IPS DF 6.9 (cell line): ENCODE measurements around the gene MAPKAP1.

Experiments used
- DNase-seq: peaks from one replicate; pipeline ENCODE4 v3.0.0-alpha.2; 2013; ENCODE audit warnings: low read depth, low spot score
- H3K27ac ChIP-seq: one replicate; pipeline ENCODE4 v1.5.1; 2013; ENCODE audit warnings: low read length, control low read depth
- H3K27me3 ChIP-seq: 2 replicates; pipeline ENCODE4 v1.6.1; 2013; ENCODE audit warnings: mild to moderate bottlenecking, low read length; ENCODE audit not compliant: control insufficient read depth, insufficient read depth
- H3K36me3 ChIP-seq: 2 replicates; pipeline ENCODE4 v1.6.1; 2013; ENCODE audit warnings: low read length; ENCODE audit not compliant: control insufficient read depth, insufficient read depth
- H3K4me1 ChIP-seq: 2 replicates; pipeline ENCODE4 v1.6.1; 2013; ENCODE audit warnings: low read length; ENCODE audit not compliant: control insufficient read depth, insufficient read depth
- H3K4me3 ChIP-seq: 2 replicates; pipeline ENCODE4 v1.5.1; 2013; ENCODE audit warnings: mild to moderate bottlenecking, low read length
- H3K9me3 ChIP-seq: 2 replicates; pipeline ENCODE4 v1.6.1; 2013; ENCODE audit warnings: low read length, inconsistent platforms; ENCODE audit not compliant: control insufficient read depth, insufficient read depth
- WGBS: extraction: QIAGEN DNeasy Blood & Tissue Kit; methylation state at CpG from one replicate; pipeline ENCODE4 v1.1.7; 2013; ENCODE audit warnings: mixed read lengths, missing lambda C conversion rate; ENCODE audit not compliant: insufficient read length, insufficient coverage; 5-methylcytosine and 5-hydroxymethylcytosine counted together

MAPKAP1 gene

DNA sequence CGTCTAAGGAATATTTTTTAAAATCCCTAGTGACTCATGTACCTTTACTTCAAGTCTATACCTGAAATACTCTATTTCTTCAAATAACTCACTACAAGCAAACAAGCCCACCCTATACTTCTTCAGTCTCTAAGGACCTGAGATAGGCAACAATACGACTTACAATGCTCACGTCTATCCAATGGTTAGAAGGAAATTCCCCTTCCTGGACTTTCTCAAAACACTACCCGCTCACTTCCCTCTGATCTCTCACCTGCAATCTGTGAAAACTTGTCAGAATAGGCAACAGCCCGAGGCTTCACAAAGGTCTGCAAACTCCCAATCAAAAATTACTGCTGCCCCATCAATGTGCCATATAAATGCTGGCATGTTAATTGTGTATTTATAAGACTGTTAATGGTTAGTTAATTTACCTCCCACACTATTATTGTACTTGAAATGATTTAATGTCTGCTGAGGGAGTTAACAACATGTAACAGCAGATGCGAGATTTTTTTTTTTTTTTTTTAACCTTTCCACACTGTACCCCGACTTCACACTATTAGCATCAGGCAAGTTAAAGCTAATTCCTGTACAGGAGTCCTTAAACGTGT, 27.3 kb downstream of the MAPKAP1 start:
- Histone ChIP-seq H3K9me3 (no peaks in the 10 kb centered on the region), H3K4me1 (no peaks in the 10 kb centered on the region; the same call in 1 of the 2 replicates), H3K4me3 (no peak overlapping the region), H3K36me3 (no peaks in the 10 kb centered on the region), H3K27ac (no peak overlapping the region), H3K27me3 (no peaks in the 10 kb centered on the region)
- DNase-seq = no peak
- no CpG with 5 or more reads among the region's 8 CpGs for WGBS

DNA sequence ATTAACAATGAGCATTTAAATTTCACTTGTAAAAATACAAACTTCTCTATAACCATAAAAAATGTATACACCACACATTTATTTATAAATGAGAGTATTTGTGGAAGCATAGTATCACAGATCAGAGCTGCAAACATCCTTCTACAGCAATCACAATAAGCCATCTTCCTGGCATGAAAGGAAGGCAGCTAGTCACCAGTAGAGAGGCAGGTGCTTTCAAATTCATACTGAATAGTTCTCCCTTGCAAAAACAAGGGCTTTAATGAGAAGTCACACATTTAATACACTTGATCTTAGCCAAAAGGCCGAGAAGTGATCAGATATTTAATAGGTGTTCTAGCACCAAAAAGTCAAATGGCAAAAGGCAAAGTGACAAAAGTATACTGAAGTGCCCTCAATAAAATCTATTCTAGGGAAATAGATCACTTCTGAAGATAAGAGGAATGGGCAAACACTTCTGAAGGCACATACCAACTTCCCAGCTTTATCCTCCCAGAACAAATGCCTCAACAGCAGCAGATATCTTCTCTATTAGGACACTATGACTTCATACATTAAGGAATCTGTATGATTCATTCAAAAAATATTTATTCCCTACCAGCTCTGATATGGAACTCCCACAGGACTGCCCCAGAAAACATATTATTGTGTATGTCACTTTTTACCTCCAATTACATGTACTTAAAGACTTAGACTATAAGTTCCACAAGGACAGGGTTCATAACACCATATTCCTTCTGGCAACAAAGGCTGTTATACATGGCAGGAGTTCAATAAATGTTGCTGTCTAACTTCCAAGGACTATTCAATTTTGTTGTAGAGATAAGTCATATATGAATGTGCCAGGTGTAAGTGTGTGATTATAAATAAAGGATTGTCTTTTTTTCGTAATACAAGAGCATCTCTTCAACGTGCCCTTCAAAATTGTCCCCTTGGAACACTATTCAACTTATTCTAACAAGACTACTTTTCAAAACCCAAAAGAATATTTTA, 31.7 kb downstream of the MAPKAP1 start:
- Histone ChIP-seq H3K4me1 (no peaks in the 10 kb centered on the region), H3K27me3 (no peaks in the 10 kb centered on the region), H3K9me3 (no peaks in the 10 kb centered on the region), H3K27ac (no peak overlapping the region), H3K36me3 (no peaks in the 10 kb centered on the region), H3K4me3 (no peak overlapping the region)
- WGBS = no CpG with 5 or more reads among the region's 3 CpGs
- no peak for DNase-seq

DNA sequence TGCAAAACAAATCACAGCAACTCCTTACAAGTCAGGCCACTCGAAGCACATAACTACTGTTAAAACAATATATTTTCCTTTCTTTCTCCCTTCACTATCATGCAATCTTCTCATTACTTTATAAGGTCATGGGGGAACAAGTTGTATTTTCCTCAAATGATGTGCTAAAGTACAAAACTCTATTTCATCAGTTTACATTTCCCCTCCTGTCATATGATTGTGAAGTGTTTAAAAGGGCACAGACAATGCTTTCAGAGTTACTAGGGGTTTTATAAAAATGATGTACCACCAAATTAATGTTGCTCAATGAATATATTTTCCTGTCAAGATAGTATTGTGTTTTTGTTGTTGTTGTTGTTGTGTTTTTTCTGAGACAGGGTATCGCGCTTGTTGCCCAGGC, 34.1 kb downstream of the MAPKAP1 start:
- no peaks in the 10 kb centered on the region for H3K9me3 ChIP-seq
- H3K36me3 ChIP-seq = no peaks in the 10 kb centered on the region
- H3K4me3 ChIP-seq = no peak overlapping the region
- H3K27me3 ChIP-seq = no peaks in the 10 kb centered on the region
- no peaks in the 10 kb centered on the region for H3K4me1 ChIP-seq
- no peak overlapping the region for H3K27ac ChIP-seq
- WGBS = no CpG with 5 or more reads among the region's 3 CpGs
- no peak for DNase-seq

DNA sequence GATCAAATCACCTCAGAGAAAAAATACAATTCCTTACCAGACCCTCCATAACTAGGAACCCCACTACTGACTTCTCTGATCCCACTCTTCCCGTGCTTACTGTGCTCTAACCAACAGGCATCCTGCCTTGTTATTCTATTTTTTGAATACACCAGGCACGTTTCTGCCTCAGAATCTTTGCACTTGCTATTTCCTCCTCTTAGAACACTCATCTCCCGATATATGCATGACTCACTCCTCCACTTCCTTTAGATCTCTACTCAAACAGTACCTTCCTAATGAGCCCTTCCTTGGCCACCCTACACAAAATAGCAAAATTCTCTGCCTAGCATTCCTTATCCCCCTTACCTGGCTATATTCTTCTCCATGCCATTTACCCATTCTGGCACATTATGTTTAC, 43.9 kb downstream of the MAPKAP1 start:
- H3K27me3 ChIP-seq = no peaks in the 10 kb centered on the region
- no peak overlapping the region for H3K4me3 ChIP-seq
- DNase-seq = no peak
- H3K27ac ChIP-seq = no peak overlapping the region
- no CpG with 5 or more reads among the region's 3 CpGs for WGBS
- no peaks in the 10 kb centered on the region for H3K36me3 ChIP-seq
- H3K4me1 ChIP-seq = peaks cover 3% of the 10 kb centered on the region
- H3K9me3 ChIP-seq = no peaks in the 10 kb centered on the region

DNA sequence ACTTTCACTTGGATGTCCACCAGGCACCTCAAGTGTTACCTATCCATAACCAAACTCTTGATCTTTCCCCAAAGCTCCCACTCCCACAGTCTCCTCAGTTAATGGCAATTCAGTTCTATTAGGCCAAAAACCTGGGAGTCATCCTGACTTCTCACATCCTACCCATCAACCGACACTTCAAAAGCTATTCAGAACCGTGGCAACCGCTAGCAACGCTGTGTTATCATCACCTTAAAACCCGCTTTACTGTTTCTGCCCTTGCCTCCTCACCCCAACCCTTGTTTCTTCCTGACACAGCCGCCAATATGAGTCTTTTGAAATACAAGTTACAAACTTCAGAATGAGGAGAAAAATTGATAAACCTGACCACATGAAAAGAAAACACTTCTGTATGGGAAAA, 46.5 kb downstream of the MAPKAP1 start:
- Histone ChIP-seq H3K27me3 (no peaks in the 10 kb centered on the region), H3K36me3 (no peaks in the 10 kb centered on the region), H3K27ac (no peak overlapping the region), H3K4me3 (no peak overlapping the region), H3K9me3 (no peaks in the 10 kb centered on the region), H3K4me1 (peaks cover 5% of the 10 kb centered on the region)
- no peak for DNase-seq
- WGBS = no CpG with 5 or more reads among the region's 6 CpGs

DNA sequence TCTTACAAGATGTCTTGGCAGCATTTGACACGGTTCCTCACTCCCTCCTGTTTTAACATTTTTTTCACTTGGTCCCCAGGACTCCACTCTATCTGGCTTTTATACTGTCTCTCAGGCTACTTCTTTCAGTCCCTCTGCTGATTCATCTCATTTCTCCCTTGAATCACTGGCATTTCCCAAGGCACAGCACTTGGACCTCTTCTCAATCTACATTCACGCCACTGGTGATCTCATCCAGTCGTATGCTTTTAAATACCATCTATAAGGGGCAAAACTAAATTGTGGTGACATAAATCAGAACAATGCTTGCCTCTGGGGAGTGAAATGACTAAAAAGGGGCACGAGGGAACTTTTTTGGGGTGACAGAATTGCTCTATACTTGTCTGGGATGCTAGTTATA, 47.1 kb downstream of the MAPKAP1 start:
- no CpG with 5 or more reads among the region's 4 CpGs for WGBS
- no peaks in the 10 kb centered on the region for H3K36me3 ChIP-seq
- no peaks in the 10 kb centered on the region for H3K27me3 ChIP-seq
- no peak overlapping the region for H3K4me3 ChIP-seq
- no peak for DNase-seq
- no peak overlapping the region for H3K27ac ChIP-seq
- H3K9me3 ChIP-seq = no peaks in the 10 kb centered on the region
- H3K4me1 ChIP-seq = peaks cover 5% of the 10 kb centered on the region

DNA sequence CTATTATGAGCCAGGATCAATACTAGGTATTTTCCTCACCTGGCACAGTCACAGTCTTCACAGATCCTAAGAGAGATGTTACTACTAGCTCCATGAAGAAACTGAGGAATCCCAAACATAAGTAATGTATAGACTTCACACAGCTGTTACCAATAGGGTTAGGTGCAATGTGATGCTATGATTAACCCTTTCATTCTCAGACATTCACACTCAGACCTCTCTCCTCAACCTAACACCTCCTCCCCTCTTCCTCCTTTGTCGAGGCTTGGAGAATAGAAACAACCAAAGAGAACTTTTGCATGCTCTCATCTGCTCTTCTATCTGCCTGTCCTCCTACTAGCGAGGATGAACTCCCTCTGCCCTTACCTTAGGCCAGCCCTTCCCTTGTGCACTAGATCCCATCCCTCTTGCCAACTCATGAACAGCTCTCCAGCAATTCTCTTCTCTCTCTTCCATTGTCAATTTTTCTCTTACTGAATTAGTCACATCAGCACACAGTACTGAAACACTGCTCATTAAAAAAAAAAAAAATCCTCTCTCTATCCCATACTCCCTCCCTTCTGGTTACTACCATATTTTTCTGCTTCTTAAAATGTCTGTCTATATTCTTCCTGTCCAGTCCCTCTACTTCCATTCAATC, 47.7 kb downstream of the MAPKAP1 start:
- Histone ChIP-seq H3K9me3 (no peaks in the 10 kb centered on the region), H3K27ac (no peak overlapping the region), H3K27me3 (no peaks in the 10 kb centered on the region), H3K4me1 (peaks cover 5% of the 10 kb centered on the region), H3K36me3 (no peaks in the 10 kb centered on the region), H3K4me3 (no peak overlapping the region)
- no peak for DNase-seq
- no CpG with 5 or more reads among the region's 2 CpGs for WGBS

DNA sequence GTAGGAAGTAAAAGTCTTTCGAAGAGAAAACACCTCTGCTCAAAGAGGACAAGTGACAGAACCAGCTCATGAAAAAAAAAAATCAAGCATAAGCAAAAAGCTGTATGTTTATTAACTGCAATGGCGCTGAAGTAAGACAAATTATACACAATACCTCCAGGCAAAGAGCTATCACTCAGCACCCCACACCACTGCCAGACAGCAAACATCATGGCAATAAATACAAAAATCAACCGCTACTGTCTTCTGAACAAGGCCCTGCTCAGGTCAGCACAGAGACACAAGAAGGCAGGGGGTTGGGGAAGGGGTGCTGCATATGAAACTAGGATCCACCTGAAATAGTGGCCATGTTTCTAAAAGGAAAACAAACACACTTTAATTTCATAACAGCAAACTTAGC, 50.4 kb downstream of the MAPKAP1 start:
- H3K27me3 ChIP-seq = no peaks in the 10 kb centered on the region
- H3K9me3 ChIP-seq = no peaks in the 10 kb centered on the region
- H3K27ac ChIP-seq = no peak overlapping the region
- no peak overlapping the region for H3K4me3 ChIP-seq
- DNase-seq = no peak
- H3K36me3 ChIP-seq = no peaks in the 10 kb centered on the region
- no CpG with 5 or more reads among the region's 3 CpGs for WGBS
- H3K4me1 ChIP-seq = peaks cover 15% of the 10 kb centered on the region

DNA sequence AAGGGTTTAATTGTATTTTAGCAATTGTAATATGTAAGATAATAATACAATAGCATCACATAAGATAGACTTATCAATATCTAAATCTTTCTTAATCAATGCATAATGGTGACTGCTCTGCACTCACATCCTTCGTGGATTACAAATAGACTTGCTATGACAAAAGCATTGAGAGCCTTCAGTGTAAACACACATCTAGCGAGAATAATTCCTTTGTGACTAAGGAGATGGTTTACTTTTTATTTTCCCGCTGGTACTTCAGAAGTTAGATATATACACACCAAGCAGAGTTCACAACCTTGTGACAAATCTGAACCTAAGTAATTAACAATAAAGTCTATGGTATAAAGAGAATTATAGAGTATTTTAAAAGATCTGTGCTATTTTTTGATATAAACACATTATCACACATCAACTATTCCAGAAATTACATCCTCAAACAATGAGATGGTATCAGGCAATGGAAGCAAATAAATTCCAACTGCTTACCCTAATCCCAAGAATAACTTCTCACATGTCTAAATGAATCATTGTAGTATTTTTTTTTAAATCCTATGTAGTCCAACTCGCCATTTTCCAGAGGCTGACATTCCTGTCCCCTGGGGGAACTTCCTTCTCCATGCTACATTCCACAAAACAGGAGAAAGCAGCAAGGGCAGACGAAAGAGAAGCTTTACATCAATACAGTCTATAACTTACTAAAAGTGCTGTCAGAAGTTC, 51.2 kb downstream of the MAPKAP1 start:
- WGBS = no CpG with 5 or more reads among the region's 5 CpGs
- no peaks in the 10 kb centered on the region for H3K27me3 ChIP-seq
- no peak overlapping the region for H3K27ac ChIP-seq
- DNase-seq = no peak
- peaks cover 16% of the 10 kb centered on the region for H3K4me1 ChIP-seq
- no peak overlapping the region for H3K4me3 ChIP-seq
- H3K9me3 ChIP-seq = no peaks in the 10 kb centered on the region
- H3K36me3 ChIP-seq = no peaks in the 10 kb centered on the region

DNA sequence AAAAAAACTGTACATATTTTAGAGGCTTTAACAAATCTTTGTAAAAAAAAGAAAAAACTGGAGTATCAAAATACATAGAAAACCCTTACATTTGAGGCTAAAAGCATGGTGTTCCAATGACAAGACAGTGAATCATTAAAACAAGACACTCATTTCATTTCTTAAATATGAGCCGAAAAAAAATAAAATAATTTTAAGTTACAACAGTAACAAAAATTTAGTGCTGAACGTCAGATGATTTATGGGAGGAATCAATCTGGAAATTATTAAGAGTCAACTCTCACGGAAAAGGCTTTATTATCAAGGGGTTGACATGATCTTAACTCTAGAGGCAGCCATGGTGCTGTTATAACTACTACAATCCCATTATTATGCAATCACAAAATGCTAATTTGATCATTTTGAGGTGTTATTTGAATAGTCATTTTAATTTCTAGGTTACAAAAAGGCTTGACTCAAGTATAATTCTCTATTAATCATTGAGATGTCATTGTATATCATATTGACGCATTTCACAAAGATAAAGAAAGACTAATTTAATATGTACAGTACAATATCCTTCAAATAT, 51.9 kb downstream of the MAPKAP1 start:
- no peaks in the 10 kb centered on the region for H3K36me3 ChIP-seq
- no peak for DNase-seq
- H3K27me3 ChIP-seq = no peaks in the 10 kb centered on the region
- no peak overlapping the region for H3K4me3 ChIP-seq
- no peaks in the 10 kb centered on the region for H3K9me3 ChIP-seq
- WGBS = no CpG with 5 or more reads among the region's 4 CpGs
- H3K4me1 ChIP-seq = peaks cover 18% of the 10 kb centered on the region
- no peak overlapping the region for H3K27ac ChIP-seq
